ENCODE measurements around the gene HMGN4.

DNA sequence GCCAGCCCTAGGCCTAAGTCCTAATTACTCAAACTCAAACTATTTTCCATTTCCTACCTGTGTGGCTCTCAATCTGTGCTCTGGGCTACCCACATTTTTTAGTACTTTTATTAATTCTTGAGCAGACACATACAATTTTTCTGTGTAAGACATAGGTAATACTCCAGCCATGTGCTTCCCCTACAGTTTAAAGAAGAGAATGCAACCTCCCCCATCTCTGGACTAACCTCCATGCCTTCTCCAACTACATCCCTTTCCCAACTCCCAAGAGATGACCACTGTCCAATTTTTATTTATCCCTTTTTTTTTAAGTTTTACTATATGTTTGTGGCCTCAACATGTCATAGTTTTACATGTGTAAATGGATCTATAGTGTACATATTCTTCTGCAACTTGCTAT lies 5.8 kb downstream of the HMGN4 start:
- TF ChIP-seq CTCF (IDR thresholded peaks at IDR 0.05; ENCODE audit: insufficient read depth, low read depth, low read length): peak; percentile 42
- TF ChIP-seq EZH2 (IDR thresholded peaks at IDR 0.05; ENCODE audit: insufficient read depth, low read length): no peak
